Small intestine (tissue), 7 donors: ENCODE measurements around the gene NBEA. TPM values are rescaled to one million over a fixed set of nuclear protein-coding genes. Genes with fewer than 3 reads are reported as not detected.
"Not testable (repeated sequence)": the region's sequence is repeated elsewhere in the genome, so short reads cannot be mapped to it uniquely, and the experiment has no call there.

Experiments used
- DNase-seq, 2 donors: peaks; one replicate each; pipeline versions ENCODE4 v3.0.0 to v3.0.0-alpha.2; 2013
- FAIRE-seq: peaks from 2 replicates; lab custom pipeline; 2012; peaks lifted over from hg19 to GRCh38; lab: Jason Lieb, UNC
- H3K27ac ChIP-seq, 3 donors: one replicate each; pipeline ENCODE4 v1.5.1; 2013; ENCODE audit warnings: low read length in 2 of 3, mild to moderate bottlenecking in 2 of 3, control low read depth in 1 of 3, inconsistent platforms in 1 of 3, low read depth in 1 of 3, moderate library complexity in 1 of 3
- H3K27me3 ChIP-seq, 3 donors: one replicate each; pipeline ENCODE4 v1.6.1; 2013; ENCODE audit warnings: low read length in 3 of 3, inconsistent platforms in 1 of 3; ENCODE audit not compliant: control insufficient read depth in 3 of 3, insufficient read depth in 3 of 3
- H3K36me3 ChIP-seq, 3 donors: one replicate each; pipeline ENCODE4 v1.6.1; 2013; ENCODE audit warnings: low read length in 3 of 3, inconsistent platforms in 1 of 3, low read depth in 1 of 3, mild to moderate bottlenecking in 1 of 3, moderate library complexity in 1 of 3; ENCODE audit not compliant: control insufficient read depth in 3 of 3, insufficient read depth in 2 of 3
- H3K4me1 ChIP-seq, 3 donors: one replicate each; pipeline ENCODE4 v1.6.1; 2013; ENCODE audit warnings: low read length in 2 of 3, inconsistent platforms in 1 of 3, low read depth in 1 of 3, mild to moderate bottlenecking in 1 of 3, moderate library complexity in 1 of 3; ENCODE audit not compliant: control insufficient read depth in 3 of 3, insufficient read depth in 2 of 3
- H3K4me3 ChIP-seq, 3 donors: one replicate each; pipeline ENCODE4 v1.5.1; 2013; ENCODE audit warnings: low read length in 3 of 3, control low read depth in 1 of 3, inconsistent platforms in 1 of 3, low read depth in 1 of 3, mild to moderate bottlenecking in 1 of 3, moderate library complexity in 1 of 3
- H3K9me3 ChIP-seq, 2 donors: one replicate each; pipeline ENCODE4 v1.6.1; 2013; ENCODE audit warnings: low read depth in 1 of 2, low read length in 1 of 2; ENCODE audit not compliant: control insufficient read depth in 2 of 2, insufficient read depth in 1 of 2
- WGBS, 3 donors: extraction: QIAGEN DNeasy Blood & Tissue Kit; methylation state at CpG; one replicate each; pipeline ENCODE4 v1.1.7; 2013; 5-methylcytosine and 5-hydroxymethylcytosine counted together
- polyA plus RNA-seq, 4 donors: library from polyadenylated mRNA; stranded (reverse) in 3 of 4; unstranded in 1 of 4; fragments of 200-250 nt in 3 of 4; fragments of 120-200 nt in 1 of 4; gene quantifications; one replicate each; pipeline versions ENCODE4 v1.2.1 to v1.2.3, GENCODE V29; 2013
- donor health status: healthy with polysubstance abuse.
- donor health status: control.
- donor health status: control.
- donor health status: Bipolar disorder and iron deficiency.
- donor health status: healthy.

Gene NBEA
- polyA plus RNA-seq, 4 donors = 1.1 to 3.1 (median 2.2) TPM

GRCh38 chr13:35003734-35004133, 61.7 kb downstream of the NBEA start:
- not testable (repeated sequence) for H3K4me1 ChIP-seq, H3K27ac ChIP-seq, DNase-seq, H3K4me3 ChIP-seq, H3K9me3 ChIP-seq, H3K27me3 ChIP-seq, FAIRE-seq, H3K36me3 ChIP-seq
- 82 to 87% (median 85%) methylated on average over 2 of the region's 2 CpGs for WGBS, 3 donors

- Histone ChIP-seq H3K4me1 (no peaks in the 10 kb centered on the region), H3K27me3 (no peaks in the 10 kb centered on the region), H3K36me3 (peaks cover 0 to 2% (median 0%) of the 10 kb centered on the region in 3 donors), H3K4me3 (no peak overlapping the region), H3K9me3 (no peaks in the 10 kb centered on the region), H3K27ac (no peak overlapping the region)
- FAIRE-seq (no peak), DNase-seq (no peak)
- WGBS, 3 donors = 32 to 44% (median 35%) methylated on average over 2 of the region's 2 CpGs
These were observed 63.0 kb downstream of the NBEA start for GRCh38 chr13:35005051-35005450.

- H3K36me3 ChIP-seq = no peaks in the 10 kb centered on the region
- 72 to 84% (median 76%) methylated on average over 7 of the region's 7 CpGs for WGBS, 3 donors
- no peaks in the 10 kb centered on the region for H3K27me3 ChIP-seq
- no peak overlapping the region for H3K4me3 ChIP-seq
- no peaks in the 10 kb centered on the region for H3K9me3 ChIP-seq
- no peak overlapping the region for H3K27ac ChIP-seq
- DNase-seq (no peak), FAIRE-seq (no peak)
- no peaks in the 10 kb centered on the region for H3K4me1 ChIP-seq
These were observed 72.6 kb downstream of the NBEA start for GRCh38 chr13:35014606-35015213.

- peaks cover 0 to 3% of the 10 kb centered on the region in 2 donors for H3K9me3 ChIP-seq
- no peak overlapping the region for H3K4me3 ChIP-seq
- no peaks in the 10 kb centered on the region for H3K36me3 ChIP-seq
- H3K4me1 ChIP-seq = no peaks in the 10 kb centered on the region
- FAIRE-seq (no peak), DNase-seq (no peak)
- H3K27ac ChIP-seq = no peak overlapping the region
- no peaks in the 10 kb centered on the region for H3K27me3 ChIP-seq
- 71 to 75% (median 74%) methylated on average over 5 of the region's 5 CpGs for WGBS, 3 donors
These were observed 74.5 kb downstream of the NBEA start for GRCh38 chr13:35016362-35017112.

GRCh38 chr13:35025314-35025713, 83.2 kb downstream of the NBEA start:
- Histone ChIP-seq H3K27ac (no peak overlapping the region), H3K27me3 (no peaks in the 10 kb centered on the region), H3K4me3 (no peak overlapping the region), H3K4me1 (no peaks in the 10 kb centered on the region), H3K9me3 (peaks cover 0 to 8% of the 10 kb centered on the region in 2 donors), H3K36me3 (no peaks in the 10 kb centered on the region)
- WGBS, 3 donors = 71 to 82% (median 74%) methylated on average over 2 of the region's 2 CpGs
- no peak for DNase-seq
- no peak for FAIRE-seq

- Histone ChIP-seq H3K27me3 (no peaks in the 10 kb centered on the region), H3K9me3 (peaks cover 0 to 8% of the 10 kb centered on the region in 2 donors), H3K4me1 (no peaks in the 10 kb centered on the region), H3K4me3 (no peak overlapping the region), H3K27ac (no peak overlapping the region), H3K36me3 (no peaks in the 10 kb centered on the region)
- WGBS, 3 donors = 93 to 98% (median 97%) methylated on average over 1 of the region's 1 CpG
- FAIRE-seq = no peak
- DNase-seq = no peak
These were observed 86.3 kb downstream of the NBEA start for GRCh38 chr13:35028338-35028867.

- Histone ChIP-seq H3K4me3 (no peak overlapping the region), H3K9me3 (peaks cover 0 to 5% of the 10 kb centered on the region in 2 donors), H3K4me1 (no peaks in the 10 kb centered on the region), H3K36me3 (no peaks in the 10 kb centered on the region), H3K27ac (no peak overlapping the region), H3K27me3 (no peaks in the 10 kb centered on the region)
- FAIRE-seq = no peak
- 75 to 87% (median 86%) methylated on average over 3 of the region's 3 CpGs for WGBS, 3 donors
- no peak for DNase-seq
These were observed 96.9 kb downstream of the NBEA start for GRCh38 chr13:35039012-35039411.

- Histone ChIP-seq H3K4me1 (no peaks in the 10 kb centered on the region), H3K9me3 (no peaks in the 10 kb centered on the region), H3K36me3 (no peaks in the 10 kb centered on the region), H3K27ac (no peak overlapping the region), H3K27me3 (no peaks in the 10 kb centered on the region), H3K4me3 (no peak overlapping the region)
- no peak for FAIRE-seq
- DNase-seq = no peak
- WGBS, 3 donors = 93 to 99% (median 96%) methylated on average over 2 of the region's 2 CpGs
These were observed 104.5 kb downstream of the NBEA start for GRCh38 chr13:35046587-35046986.
